GM12865 (cell line): ENCODE results near the gene KY.

Source experiments
- DNase-seq: peaks from one replicate; pipeline ENCODE4 v3.0.0; 2010; ENCODE audit warnings: low read depth
- H3K4me3 ChIP-seq: 2 replicates; pipeline ENCODE4 v1.5.1; 2011; ENCODE audit warnings: mild to moderate bottlenecking, low read depth, low read length, control low read depth
- TF ChIP-seq, protein P1 (sequence below): IDR thresholded peaks from 2 replicates; pipeline ENCODE4 v1.5.1; 2011; ENCODE audit warnings: low read length, control low read depth, low read depth, inconsistent platforms; ENCODE audit not compliant: insufficient read depth; ENCODE audit errors: missing control alignments

KY gene

GRCh38 chr3:134663721-134664456, 13.1 kb upstream of the KY start:
- DNase-seq: no peak
- no peak overlapping the region for H3K4me3 ChIP-seq
- TF ChIP-seq, protein P1, sequence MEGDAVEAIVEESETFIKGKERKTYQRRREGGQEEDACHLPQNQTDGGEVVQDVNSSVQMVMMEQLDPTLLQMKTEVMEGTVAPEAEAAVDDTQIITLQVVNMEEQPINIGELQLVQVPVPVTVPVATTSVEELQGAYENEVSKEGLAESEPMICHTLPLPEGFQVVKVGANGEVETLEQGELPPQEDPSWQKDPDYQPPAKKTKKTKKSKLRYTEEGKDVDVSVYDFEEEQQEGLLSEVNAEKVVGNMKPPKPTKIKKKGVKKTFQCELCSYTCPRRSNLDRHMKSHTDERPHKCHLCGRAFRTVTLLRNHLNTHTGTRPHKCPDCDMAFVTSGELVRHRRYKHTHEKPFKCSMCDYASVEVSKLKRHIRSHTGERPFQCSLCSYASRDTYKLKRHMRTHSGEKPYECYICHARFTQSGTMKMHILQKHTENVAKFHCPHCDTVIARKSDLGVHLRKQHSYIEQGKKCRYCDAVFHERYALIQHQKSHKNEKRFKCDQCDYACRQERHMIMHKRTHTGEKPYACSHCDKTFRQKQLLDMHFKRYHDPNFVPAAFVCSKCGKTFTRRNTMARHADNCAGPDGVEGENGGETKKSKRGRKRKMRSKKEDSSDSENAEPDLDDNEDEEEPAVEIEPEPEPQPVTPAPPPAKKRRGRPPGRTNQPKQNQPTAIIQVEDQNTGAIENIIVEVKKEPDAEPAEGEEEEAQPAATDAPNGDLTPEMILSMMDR: no peak

DNA sequence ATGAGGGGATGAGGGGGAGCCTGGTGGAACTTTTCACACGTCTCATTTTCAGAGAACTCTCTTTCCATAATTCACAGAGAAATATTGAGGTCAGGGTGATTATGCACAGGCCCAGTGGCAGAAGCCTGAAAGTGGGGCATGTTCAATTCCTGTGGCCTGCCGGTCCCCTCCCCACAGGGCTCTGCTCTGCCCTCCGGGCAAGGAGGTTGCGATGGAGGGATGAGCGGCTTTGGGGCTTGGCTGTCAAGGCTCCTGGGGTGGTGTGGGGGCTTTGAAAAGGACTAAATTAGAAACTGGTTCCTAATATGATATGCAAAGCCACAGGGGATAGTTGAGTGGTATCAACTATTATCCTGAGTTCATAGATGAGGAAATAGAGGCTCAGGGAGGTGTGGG, 9.2 kb upstream of the KY start:
- no peak overlapping the region for H3K4me3 ChIP-seq
- TF ChIP-seq, protein P1: no peak
- no peak for DNase-seq

DNA sequence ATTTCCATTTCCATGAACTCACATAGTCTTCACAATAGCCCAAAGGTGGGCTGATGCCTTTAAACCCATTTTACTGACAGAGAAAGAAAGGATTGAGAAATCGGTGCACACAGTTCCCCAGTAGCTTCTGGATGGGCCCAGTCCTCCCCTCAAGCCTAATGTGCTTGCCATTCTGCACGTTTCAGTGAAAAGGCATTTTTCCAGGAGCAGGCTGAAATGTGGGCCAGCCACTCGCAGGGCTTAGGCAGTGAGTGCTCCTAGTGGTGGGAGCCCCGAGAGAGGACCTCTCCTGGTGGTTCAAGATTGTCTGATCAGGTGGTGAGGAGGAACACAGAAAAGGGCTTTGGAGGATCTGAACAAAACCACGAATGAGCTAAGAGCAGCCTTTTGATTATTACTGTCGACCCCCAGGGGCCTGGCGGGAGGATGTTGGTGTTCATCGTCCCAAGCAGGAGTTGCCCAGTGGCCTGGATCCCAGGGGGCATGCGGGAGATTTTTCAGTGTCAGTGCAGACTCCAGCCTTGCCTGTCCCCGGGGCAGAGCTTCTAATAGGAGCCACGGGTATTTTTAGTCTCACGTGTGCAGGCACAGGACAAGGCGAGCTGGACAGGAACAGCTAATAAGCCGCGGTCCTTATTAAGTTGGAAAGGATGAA, 8.7 kb upstream of the KY start:
- no peak overlapping the region for H3K4me3 ChIP-seq
- TF ChIP-seq, protein P1: no peak
- DNase-seq: no peak

- TF ChIP-seq, protein P1: no peak
- no peak overlapping the region for H3K4me3 ChIP-seq
- DNase-seq: no peak
These were observed 7.7 kb upstream of the KY start for GRCh38 chr3:134658555-134658954.

- H3K4me3 ChIP-seq: no peak overlapping the region
- DNase-seq: no peak
- TF ChIP-seq, protein P1: no peak
These were observed 5.5 kb upstream of the KY start for GRCh38 chr3:134656211-134656800.

DNA sequence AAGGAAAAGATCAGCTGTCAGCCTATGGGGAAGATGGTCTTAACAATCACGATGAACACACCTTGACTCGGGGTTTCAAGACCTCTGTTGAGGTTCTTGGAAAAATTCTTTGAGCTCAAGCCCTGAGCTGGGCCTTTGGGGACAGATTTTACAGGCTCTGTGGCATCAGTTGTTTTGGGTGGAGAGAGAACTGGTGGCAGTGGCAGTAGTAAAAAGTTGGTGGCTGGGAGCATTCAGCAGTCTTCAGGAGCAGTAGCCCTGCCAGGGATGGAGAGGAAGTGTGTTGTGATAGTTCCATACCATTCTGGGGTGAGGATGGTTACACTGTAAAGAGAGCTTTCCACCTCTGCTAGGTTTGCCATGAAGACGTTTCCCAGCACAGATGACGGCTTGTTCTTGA, 4.9 kb upstream of the KY start:
- TF ChIP-seq, protein P1: no peak
- H3K4me3 ChIP-seq: no peak overlapping the region
- DNase-seq: no peak
